ENCODE measurements around the gene FMN2. TPM values are rescaled to one million over a fixed set of nuclear protein-coding genes. Genes with fewer than 3 reads are reported as not detected.

The FMN2 gene
- total RNA-seq, 4 donors from 2014 or later: 0.75 to 1.8 (median 1.2) TPM

- no peak for TF ChIP-seq CTCF (IDR thresholded peaks at IDR 0.05; ENCODE audit: low read depth)
These were observed 314.1 kb downstream of the FMN2 start for GRCh38 chr1:240405751-240406150.

DNA sequence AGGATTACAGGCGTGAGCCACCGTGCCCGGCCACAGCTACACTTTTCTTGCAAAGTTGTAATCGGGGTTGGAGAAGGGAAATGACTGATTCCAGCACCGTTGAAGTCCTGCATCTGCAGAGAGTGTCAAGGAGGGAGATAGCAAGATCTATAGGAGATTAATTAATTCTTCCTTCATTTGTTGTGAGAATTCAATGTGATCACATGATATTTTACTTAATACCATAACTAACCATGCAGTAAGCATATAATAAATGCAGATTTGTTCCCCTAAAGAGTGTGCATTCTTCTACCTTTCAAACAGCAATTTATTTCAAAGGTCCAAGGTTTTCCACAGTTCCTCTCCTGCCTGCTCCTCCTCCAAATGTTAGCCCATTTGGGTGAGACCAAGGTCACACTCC lies 315.7 kb downstream of the FMN2 start:
- no peak for TF ChIP-seq CTCF (IDR thresholded peaks at IDR 0.05; ENCODE audit: low read depth)

DNA sequence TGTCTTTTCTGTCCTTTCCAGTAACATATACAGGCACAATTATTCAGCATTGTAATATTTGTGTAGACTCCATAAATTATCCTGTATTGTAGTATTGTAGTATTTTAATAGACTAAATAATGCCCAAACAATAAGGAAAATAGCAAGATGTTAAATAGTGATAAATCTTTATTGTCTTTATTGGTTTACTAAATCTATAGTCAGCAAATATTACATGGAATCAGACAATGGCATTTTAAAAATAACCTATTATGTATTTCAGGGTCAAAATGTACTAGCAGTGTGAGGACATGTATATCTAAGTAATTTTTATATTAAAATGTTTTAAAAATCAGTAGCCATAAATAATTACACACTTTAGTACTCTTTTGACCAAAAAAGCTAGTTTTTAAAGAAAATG lies 317.9 kb downstream of the FMN2 start:
- TF ChIP-seq CTCF (IDR thresholded peaks at IDR 0.05; ENCODE audit: low read depth): no peak

- no peak for TF ChIP-seq CTCF (IDR thresholded peaks at IDR 0.05; ENCODE audit: low read depth)
These were observed 322.0 kb downstream of the FMN2 start for GRCh38 chr1:240413732-240414131.

DNA sequence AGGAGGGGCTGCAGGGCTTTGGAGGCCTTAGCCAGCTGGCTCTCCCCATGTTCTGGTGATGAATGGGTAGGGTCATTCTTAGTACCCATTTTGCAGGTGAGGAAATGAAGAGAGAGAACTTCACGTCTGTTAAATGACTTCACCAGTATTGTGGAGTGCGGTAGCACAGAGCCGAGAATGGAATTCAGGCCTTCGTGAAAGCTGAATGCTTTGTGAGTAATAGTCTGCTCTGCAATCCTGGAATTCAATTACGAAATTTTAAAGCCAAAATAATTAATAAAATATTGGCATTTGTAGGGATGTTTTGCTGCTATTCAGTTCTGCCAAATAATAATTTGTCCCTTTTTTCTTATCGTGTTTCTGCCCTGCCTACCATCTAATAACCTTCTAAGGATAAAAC lies 322.6 kb downstream of the FMN2 start:
- no peak for TF ChIP-seq CTCF (IDR thresholded peaks at IDR 0.05; ENCODE audit: low read depth)

- TF ChIP-seq CTCF (IDR thresholded peaks at IDR 0.05; ENCODE audit: low read depth): no peak
These were observed 323.8 kb downstream of the FMN2 start for GRCh38 chr1:240415532-240415931.

DNA sequence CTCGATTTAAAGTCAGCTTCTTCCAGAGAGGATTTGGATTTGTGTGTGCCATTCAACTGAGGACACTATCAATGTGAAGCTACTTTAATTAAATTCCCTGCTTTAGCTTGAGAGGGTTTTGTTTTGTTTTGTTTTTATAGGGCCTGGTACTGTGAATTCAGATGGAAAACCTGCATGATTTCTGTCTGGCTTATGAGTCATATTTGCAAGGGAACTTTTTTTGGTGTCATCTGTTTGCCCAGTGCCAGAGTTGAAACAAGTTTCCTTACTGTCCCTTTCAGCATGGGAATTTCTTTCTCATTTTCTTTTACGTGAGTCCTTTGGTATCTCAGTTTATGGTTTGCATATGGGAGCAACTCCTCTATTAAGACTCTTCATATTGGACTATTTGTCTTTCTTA lies 325.6 kb downstream of the FMN2 start:
- TF ChIP-seq CTCF (IDR thresholded peaks at IDR 0.05; ENCODE audit: low read depth): no peak

Measured in subcutaneous adipose tissue (tissue), 4 donors.